ENCODE results near the gene CAMK4.
"Not testable (repeated sequence)": the region's sequence is repeated elsewhere in the genome, so short reads cannot be mapped to it uniquely, and the experiment has no call there.

The CAMK4 gene

GRCh38 chr5:111386832-111387162 is 162.6 kb downstream of the CAMK4 start:
- no peak for DNase-seq

GRCh38 chr5:111387361-111387760 is 163.2 kb downstream of the CAMK4 start:
- DNase-seq: no peak

DNA sequence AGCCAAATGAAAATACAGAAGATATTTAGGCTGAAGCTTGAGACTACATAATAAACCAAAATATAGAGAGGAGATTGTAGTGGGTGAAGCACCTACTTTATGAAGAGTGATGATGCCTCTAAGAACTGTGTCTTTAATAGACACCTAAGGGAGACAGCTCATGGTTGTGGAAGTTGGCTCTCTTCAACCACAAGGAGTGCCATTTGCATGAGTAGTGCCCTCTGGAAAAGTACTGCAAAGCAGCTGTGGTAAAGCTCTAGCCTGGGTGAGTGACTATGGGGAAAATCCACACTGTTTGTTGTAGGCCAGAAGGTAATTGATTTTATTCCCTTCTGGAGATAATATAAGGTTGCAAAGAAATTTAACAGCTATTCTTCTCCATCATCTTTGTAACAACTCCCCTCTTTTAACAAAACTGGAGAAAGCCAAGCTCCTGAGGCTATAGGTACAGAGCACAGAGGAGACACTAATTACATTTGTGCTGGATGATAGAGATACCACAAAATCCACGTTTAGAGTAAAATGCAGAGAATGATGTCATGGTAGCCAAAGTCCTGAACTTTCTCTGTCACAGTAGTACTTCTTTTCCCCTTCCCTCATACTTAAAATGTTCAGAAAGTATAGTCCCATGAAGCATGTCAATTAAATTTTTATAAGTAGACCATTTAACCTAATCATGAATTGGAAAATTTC is 165.4 kb downstream of the CAMK4 start:
- DNase-seq: no peak

GRCh38 chr5:111392181-111392580 is 168.0 kb downstream of the CAMK4 start:
- no peak for DNase-seq

DNA sequence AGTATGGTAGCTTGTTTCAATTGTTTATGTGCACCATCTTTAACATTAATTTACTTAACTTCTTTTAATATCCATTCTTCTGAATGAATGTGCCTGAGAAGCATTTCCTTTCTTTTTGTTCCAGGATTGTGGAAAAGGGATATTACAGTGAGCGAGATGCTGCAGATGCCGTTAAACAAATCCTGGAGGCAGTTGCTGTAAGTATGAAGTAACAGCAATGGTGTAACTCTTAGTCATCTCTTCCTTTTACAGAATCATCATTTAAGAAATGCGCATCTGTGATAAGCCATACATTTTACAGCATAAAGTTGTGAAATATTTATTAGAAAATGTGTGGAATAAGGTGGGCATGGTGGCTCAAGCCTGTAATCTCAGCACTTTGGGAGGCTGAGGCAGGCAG is 170.4 kb downstream of the CAMK4 start:
- DNase-seq: no peak

GRCh38 chr5:111398013-111398412 is 173.8 kb downstream of the CAMK4 start:
- DNase-seq: no peak

DNA sequence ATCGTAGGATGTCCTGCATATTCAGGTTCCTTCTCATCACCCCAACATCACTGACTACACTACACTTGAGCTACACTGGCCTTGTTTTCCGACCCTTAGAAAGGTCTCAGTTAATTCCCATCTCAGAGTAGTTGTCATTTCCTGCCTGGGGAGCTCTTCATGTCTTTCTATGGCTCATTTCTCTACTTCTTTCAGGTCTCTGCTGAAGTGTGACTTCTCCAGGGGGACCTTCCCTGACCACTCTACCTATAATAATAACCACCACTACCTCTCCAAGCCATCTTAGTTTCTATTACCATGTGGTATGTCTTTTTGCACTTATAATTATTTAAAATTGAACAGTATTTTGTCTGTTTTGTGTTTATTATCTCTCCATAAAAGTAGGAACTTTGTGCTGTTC is 174.9 kb downstream of the CAMK4 start:
- DNase-seq: no peak

DNA sequence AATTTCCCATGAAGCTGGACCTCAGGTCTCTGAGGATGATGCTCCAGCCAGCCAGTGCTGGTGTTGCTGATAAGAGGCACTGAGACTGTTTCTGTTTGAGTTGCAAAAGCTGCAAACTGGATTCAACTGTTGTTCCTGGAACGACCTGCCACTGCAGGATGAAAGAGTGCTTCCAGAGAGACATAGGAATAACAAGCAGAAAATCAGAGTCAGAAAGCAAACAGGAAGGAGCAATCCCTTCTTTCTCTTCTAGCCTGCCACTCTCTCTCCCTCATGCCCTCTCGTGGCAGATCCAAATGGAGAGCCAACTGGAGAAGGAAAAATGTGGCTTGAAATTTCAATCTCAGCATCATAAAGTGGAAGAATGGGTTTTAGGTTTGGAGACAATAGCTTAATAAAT is 177.7 kb downstream of the CAMK4 start:
- DNase-seq: no peak

DNA sequence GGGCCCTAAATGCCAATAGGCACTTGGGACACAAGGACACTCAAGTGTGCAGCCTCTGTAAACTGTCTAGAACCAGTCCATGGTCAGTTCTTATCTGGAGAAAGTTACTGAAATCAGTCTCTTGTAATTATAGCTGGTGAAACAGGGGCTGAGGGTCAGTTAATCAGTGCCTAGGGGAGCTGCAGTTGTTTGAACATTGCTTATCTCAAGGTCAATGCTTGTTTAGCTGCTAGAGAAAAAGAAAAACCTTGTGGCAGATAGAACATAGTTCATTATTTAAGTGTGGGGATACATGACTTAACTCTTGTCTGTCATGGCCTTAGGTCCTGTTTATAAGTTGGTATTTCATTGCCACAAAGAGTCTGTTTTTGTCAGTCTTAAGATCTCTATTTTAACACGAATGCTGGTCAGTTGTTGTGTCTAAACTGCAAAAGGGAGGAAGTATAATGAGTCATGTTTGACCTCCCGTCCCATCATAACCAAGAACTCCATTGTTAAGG is 180.1 kb downstream of the CAMK4 start:
- no peak for DNase-seq

GRCh38 chr5:111407562-111407961 is 183.4 kb downstream of the CAMK4 start:
- no peak for DNase-seq

GRCh38 chr5:111408817-111409216 is 184.6 kb downstream of the CAMK4 start:
- no peak for DNase-seq

GRCh38 chr5:111409266-111409665 is 185.1 kb downstream of the CAMK4 start:
- DNase-seq: not testable (repeated sequence)

DNA sequence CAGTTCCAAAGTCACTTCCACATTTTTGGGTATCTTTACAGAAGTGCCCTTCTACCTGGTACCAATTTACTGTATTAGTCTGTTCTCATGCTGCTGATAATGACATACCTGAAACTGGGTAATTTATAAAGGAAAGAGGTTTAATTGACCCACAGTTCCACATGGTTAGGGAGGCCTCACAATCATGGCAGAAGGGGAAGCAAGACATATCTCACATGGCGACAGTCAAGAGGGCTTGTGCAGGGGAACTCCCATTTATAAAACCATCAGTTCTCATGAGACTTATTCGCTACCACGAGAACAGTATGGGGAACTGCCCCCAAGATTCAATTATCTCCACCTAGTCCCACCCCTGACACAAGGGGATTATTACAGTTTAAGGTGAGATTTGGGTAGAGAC is 185.9 kb downstream of the CAMK4 start:
- not testable (repeated sequence) for DNase-seq

DNA sequence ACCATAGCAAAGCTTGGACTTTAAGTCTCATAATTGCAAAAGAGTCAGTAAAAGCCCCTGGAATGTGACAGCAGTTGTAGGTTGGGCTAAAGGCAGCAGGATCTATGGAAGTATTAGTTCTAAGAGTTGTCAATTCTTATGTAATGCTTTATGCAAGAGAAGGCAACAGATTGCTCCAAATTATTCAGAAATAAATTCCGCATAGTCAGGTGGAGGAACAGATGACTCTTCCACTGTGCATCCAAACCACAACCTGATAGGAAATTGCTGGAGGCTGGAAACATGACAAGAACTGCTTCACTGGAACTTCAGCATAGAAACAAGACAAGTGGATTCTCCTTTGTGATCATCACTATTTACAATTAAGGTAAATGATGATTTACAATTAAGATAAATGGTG is 187.1 kb downstream of the CAMK4 start:
- DNase-seq: no peak

- no peak for DNase-seq
Measured at GRCh38 chr5:111412593-111412992, 188.4 kb downstream of the CAMK4 start.

DNA sequence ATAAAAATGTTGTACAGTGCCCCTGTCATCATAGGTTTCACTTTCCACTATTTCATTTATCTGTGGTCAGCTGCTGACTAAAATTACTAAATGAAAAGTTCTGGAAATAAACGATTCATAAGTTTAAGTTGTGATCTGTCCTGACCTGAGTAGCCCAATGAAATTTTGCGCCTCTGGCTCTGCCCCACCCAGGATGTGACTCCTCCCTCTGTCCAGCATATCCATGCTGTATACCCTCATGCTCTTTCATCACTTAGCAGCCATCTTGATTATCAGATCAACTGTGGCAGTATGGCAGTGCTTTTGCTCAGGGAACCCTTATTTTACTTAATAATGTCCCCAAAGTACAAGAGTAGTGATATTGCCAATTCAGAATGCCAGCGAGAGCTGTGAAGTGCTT is 190.9 kb downstream of the CAMK4 start:
- no peak for DNase-seq

DNA sequence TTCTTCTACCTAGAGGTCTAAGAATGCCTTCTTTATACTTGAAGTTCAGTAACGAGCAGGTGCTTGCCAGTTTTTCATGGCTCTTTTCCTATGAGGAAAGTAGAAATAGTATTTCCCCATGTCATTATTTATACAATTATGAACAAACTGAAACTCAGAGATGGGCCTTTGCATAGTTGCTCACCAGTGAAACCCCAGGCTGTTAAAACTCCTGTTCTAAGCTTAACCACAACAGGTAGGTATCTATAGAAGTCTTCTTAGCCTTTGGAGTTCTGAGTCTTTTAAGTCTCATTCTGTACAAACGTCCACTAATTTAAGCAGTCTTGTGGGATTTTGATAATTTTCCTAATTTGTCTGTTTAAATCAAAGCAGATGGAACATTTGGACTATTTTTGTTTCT is 198.1 kb downstream of the CAMK4 start:
- DNase-seq: no peak

DNA sequence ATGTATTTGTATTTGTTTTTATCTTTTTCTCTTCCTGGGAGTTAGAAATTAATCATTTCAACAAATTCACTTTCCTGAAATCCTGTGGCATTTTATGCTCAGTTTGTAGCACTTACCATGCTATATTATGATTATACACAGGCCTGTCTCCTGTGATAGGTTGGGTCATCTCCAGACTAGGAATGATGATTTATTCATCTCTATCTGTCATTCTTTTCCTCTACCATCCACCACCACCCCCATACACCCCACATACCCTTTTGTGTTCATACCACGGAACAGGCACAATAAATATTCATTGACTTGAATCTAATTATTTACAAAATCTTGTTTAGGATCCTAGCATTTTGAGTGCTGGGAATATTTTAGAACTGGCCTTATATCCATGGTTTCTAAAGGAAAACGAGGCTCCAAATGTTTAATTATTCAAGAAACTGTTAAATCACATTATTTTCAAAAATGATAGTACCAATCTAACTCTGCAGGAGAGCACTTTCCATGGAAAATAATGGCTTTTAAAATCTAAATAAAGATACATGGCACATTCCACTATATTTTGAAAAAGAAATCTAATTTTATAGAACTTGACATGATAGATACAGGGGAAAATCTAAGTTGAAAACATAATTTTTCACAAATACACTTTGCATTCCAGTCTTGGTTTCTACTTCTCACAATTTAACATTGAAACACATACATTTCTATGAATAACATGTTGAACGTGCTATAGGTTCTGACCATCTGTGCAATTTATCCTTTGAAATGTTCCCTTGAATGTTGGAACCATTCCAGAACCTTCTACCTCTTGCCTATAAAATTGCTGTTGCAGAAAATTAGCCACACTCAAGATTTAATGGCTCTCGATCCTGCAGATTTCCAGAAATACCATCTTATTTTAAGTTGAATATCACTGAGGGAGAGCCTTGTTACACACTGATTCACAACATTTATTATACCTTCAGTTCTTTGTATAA is 198.8 kb downstream of the CAMK4 start:
- no peak for DNase-seq

GRCh38 chr5:111425205-111425604 is 201.0 kb downstream of the CAMK4 start:
- no peak for DNase-seq

GRCh38 chr5:111427762-111428161 is 203.6 kb downstream of the CAMK4 start:
- no peak for DNase-seq

GRCh38 chr5:111432883-111433536 is 208.8 kb downstream of the CAMK4 start:
- no peak for DNase-seq

DNA sequence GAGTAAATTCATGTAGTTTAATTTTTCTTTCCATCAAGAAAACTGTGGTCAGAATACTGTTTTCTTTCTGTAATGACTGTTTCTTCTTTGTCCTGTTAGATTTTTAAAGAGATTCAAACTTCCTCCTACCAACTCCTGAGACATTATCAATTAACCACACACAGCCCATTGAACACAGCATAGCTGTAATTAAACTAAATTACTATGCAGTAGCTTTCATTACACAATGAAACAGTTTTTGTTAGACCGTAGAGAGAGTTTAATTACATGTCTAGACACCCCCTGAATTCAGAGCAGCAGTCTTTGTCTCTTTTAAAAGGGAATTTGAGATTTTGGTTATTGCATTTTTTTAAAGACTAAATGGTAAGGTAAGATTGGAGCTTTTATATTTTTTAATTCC is 210.6 kb downstream of the CAMK4 start:
- no peak for DNase-seq

DNA sequence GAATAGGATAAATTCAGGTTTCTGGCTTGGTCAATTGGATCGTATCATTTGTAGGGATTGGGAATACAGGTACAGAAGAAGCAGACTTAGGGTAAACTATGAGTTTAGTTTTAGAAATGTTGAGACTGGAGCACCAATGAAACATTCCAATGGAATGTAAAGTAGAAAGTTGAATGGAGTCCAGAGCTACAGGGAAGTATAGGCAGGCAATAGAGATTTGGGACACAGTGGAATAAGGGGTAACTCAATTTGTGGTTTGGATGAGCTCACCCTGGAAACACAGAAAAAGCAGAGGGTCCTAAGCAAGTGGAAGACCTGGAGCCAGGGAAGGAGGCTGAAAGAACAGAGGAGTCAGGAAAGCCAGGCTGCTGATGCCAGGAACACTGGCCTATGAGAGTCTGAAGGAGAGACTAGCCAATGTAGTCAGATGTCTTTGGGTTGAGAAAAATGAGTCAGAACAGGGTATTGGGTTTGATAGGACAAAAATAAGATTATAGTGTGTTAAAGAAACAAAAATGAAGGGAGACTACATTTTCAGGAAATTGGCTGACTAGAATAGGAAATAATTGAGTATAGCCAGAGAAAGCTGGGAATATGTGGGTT is 215.4 kb downstream of the CAMK4 start:
- DNase-seq: no peak

Data from activated effector memory CD4-positive, alpha-beta T cell treated with Interleukin-2 at 50 U/mL for 16 hours (primary cell).